HEK293 (cell line): ENCODE measurements around the gene GNAS.

Experiments
- ATF2 ChIP-seq: fragments of 450-650 bp; formaldehyde crosslinking; IDR thresholded peaks from 2 replicates; pipeline ENCODE4 v1.5.1; 2016; ENCODE audit warnings: missing biosample characterization, missing genetic modification characterization, low read depth
- CTCF ChIP-seq: fragments of 450-650 bp; formaldehyde crosslinking; IDR thresholded peaks from 2 replicates; pipeline ENCODE4 v1.5.1; 2016; ENCODE audit warnings: missing biosample characterization, missing genetic modification characterization
- SETDB1 ChIP-seq: IDR thresholded peaks from one replicate; pipeline ENCODE4 v1.6.1; 2017; ENCODE audit warnings: mild to moderate bottlenecking, low read length, moderate library complexity, mixed read lengths; ENCODE audit not compliant: insufficient read length
- ZBTB21 ChIP-seq: fragments of 450-650 bp; formaldehyde crosslinking; IDR thresholded peaks from 2 replicates; pipeline ENCODE4 v1.5.1; 2017; ENCODE audit warnings: missing biosample characterization, missing genetic modification characterization
- ZNF274 ChIP-seq, 2 experiments: fragments of 200-500 bp in 1 of 2; fragments of 450-650 bp in 1 of 2; sonication (Bioruptor generic) in 1 of 2; formaldehyde crosslinking in 1 of 2; IDR thresholded peaks; 2 replicates each; pipeline versions ENCODE4 v1.5.1 to v1.6.1; 2014 to 2016; ENCODE audit warnings: borderline replicate concordance in 1 of 2, inconsistent platforms in 1 of 2, low read length in 1 of 2, missing biosample characterization in 1 of 2, missing genetic modification characterization in 1 of 2
- ZNF664 ChIP-seq: fragments of 450-650 bp; formaldehyde crosslinking; IDR thresholded peaks from 2 replicates; pipeline ENCODE4 v1.5.1; 2016; ENCODE audit warnings: missing biosample characterization, missing genetic modification characterization
- TF ChIP-seq, protein P1 (sequence below): fragments of 450-650 bp; formaldehyde crosslinking; IDR thresholded peaks from 2 replicates; pipeline ENCODE4 v1.5.1; 2016; ENCODE audit warnings: missing biosample characterization, missing genetic modification characterization

- TF ChIP-seq, protein P1, sequence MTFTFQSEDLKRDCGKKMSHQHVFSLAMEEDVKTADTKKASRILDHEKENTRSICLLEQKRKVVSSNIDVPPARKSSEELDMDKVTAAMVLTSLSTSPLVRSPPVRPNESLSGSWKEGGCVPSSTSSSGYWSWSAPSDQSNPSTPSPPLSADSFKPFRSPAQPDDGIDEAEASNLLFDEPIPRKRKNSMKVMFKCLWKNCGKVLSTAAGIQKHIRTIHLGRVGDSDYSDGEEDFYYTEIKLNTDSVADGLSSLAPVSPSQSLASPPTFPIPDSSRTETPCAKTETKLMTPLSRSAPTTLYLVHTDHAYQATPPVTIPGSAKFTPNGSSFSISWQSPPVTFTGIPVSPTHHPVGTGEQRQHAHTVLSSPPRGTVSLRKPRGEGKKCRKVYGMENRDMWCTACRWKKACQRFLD (tag by site-specific recombination) = no peak
- TF ChIP-seq SETDB1 = no peak
- no peak for TF ChIP-seq ZNF664 (tag by site-specific recombination)
- TF ChIP-seq ZBTB21 (tag by site-specific recombination) = no peak
- no peak for TF ChIP-seq ATF2 (tag by site-specific recombination)
- no peak for TF ChIP-seq CTCF (tag by site-specific recombination)
- no peak for TF ChIP-seq ZNF274 (IDR thresholded peaks at IDR 0.05; ENCODE audit: low read length)
- TF ChIP-seq ZNF274 (tag by site-specific recombination; IDR thresholded peaks at IDR 0.05; ENCODE audit: borderline replicate concordance) = no peak
These were observed 17.3 kb upstream of the GNAS start for GRCh38 chr20:58835231-58835630.
